A549 (cell line): ENCODE results near the gene NKTR. TPM values are rescaled to one million over a fixed set of nuclear protein-coding genes. Genes with fewer than 3 reads are reported as not detected.

ENCODE experiments used
- ATAC-seq, 2 experiments: fragments of 200-7000 bp in 1 of 2; fragments of >200 bp in 1 of 2; cut with Nextera tagmentation in 1 of 2; cut with Tn5 transposase in 1 of 2; 3 replicates each; pipeline versions ENCODE4 v1.8.0 to v1.9.1; 2018 to 2020; ENCODE audit warnings: mild to moderate bottlenecking in 1 of 2, moderate library complexity in 1 of 2
- CTCF ChIA-PET: fragments of 300-600 bp; sonication (Branson Sonifier 250); formaldehyde crosslinking; extraction: SDS; loops from one replicate; lab custom pipeline; 2021; ENCODE audit warnings: antibody characterized with exemption, inconsistent platforms; lab: Yijun Ruan, JAX
- POLR2A ChIA-PET: fragments of 350-600 bp; formaldehyde crosslinking; extraction: SDS; loops from one replicate; lab custom pipeline; 2021; ENCODE audit warnings: antibody characterized with exemption, inconsistent platforms; lab: Yijun Ruan, JAX
- DNase-seq, 2 experiments: peaks; one replicate each; pipeline versions ENCODE4 v3.0.0 to v3.0.0-alpha.2; 2011 to 2016; ENCODE audit warnings: low read depth in 1 of 2, low spot score in 1 of 2
- FAIRE-seq: peaks from 2 replicates; lab custom pipeline; 2011; peaks lifted over from hg19 to GRCh38; lab: Jason Lieb, UNC
- H3K27ac ChIP-seq, 2 experiments: fragments of >200 bp; sonication (Bioruptor Twin); formaldehyde crosslinking; 3 replicates each; pipeline ENCODE4 v1.5.1; 2016 to 2017
- H3K4me1 ChIP-seq: fragments of >200 bp; sonication (Bioruptor Twin); formaldehyde crosslinking; 3 replicates; pipeline ENCODE4 v1.6.1; 2016
- H3K4me2 ChIP-seq: fragments of >200 bp; sonication (Bioruptor Twin); formaldehyde crosslinking; 3 replicates; pipeline ENCODE4 v1.6.1; 2016
- H3K4me3 ChIP-seq: fragments of >200 bp; sonication (Bioruptor Twin); formaldehyde crosslinking; 3 replicates; pipeline ENCODE4 v1.5.1; 2016
- H3K9me3 ChIP-seq: fragments of >200 bp; sonication (Bioruptor Twin); formaldehyde crosslinking; 3 replicates; pipeline ENCODE4 v1.6.1; 2016
- BHLHE40 ChIP-seq: IDR thresholded peaks from 2 replicates; pipeline ENCODE4 v1.6.1; 2012; ENCODE audit warnings: low read depth, low read length, inconsistent platforms
- CBX2 ChIP-seq: fragments of 200-600 bp; sonication (generic); IDR thresholded peaks from 2 replicates; pipeline ENCODE4 v1.6.1; 2016; ENCODE audit warnings: low read depth, mild to moderate bottlenecking, borderline replicate concordance
- CBX8 ChIP-seq: fragments of 200-600 bp; sonication (generic); IDR thresholded peaks from 2 replicates; pipeline ENCODE4 v1.6.1; 2016
- CEBPB ChIP-seq, 2 experiments: fragments of >200 bp in 1 of 2; sonication (Bioruptor Twin) in 1 of 2; formaldehyde crosslinking in 1 of 2; IDR thresholded peaks; 2 replicates each; pipeline ENCODE4 v1.6.1; 2012 to 2016
- CHD2 ChIP-seq: fragments of 150-350 bp; IDR thresholded peaks from 2 replicates; pipeline ENCODE4 v1.6.1; 2014; ENCODE audit warnings: low read length; ENCODE audit not compliant: partially characterized antibody
- EHMT2 ChIP-seq: fragments of 200-600 bp; sonication (generic); IDR thresholded peaks from 2 replicates; pipeline ENCODE4 v1.6.1; 2016; ENCODE audit warnings: antibody characterized with exemption, low read depth, mild to moderate bottlenecking, moderate library complexity
- HEYL ChIP-seq: fragments of 250-450 bp; sonication (Bioruptor Pico); IDR thresholded peaks from 2 replicates; pipeline ENCODE4 v1.8.0; 2021; ENCODE audit warnings: mild to moderate bottlenecking, moderate library complexity
- HOXA7 ChIP-seq: fragments of 250-450 bp; sonication (Bioruptor Pico); IDR thresholded peaks from 2 replicates; pipeline ENCODE4 v1.5.0; 2020; ENCODE audit warnings: mild to moderate bottlenecking, moderate library complexity
- HOXB5 ChIP-seq: fragments of 250-450 bp; sonication (Bioruptor Pico); IDR thresholded peaks from 2 replicates; pipeline ENCODE4 v1.5.0; 2020; ENCODE audit warnings: mild to moderate bottlenecking, moderate library complexity
- JUN ChIP-seq, 2 experiments: fragments of >200 bp; sonication (Bioruptor Twin); formaldehyde crosslinking; IDR thresholded peaks; 2 replicates in 1 of 2; 3 replicates in 1 of 2; pipeline ENCODE4 v1.6.1; 2016 to 2017
- JUNB ChIP-seq: fragments of >200 bp; sonication (Bioruptor Twin); formaldehyde crosslinking; IDR thresholded peaks from 2 replicates; pipeline ENCODE4 v1.6.1; 2016
- KDM5A ChIP-seq: fragments of 200-600 bp; sonication (generic); IDR thresholded peaks from 2 replicates; pipeline ENCODE4 v1.6.1; 2016; ENCODE audit warnings: antibody characterized with exemption, mild to moderate bottlenecking
- NFE2L2 ChIP-seq: fragments of 150-350 bp; conservative IDR thresholded peaks from 2 replicates; pipeline ENCODE4 v1.6.1; 2014; ENCODE audit warnings: low read length
- NPAS2 ChIP-seq: fragments of 250-450 bp; sonication (Bioruptor Pico); IDR thresholded peaks from 2 replicates; pipeline ENCODE4 v1.8.0; 2022; ENCODE audit warnings: mild to moderate bottlenecking, moderate library complexity, borderline replicate concordance
- RAD21 ChIP-seq, 2 experiments: fragments of >200 bp in 1 of 2; sonication (Bioruptor Twin) in 1 of 2; formaldehyde crosslinking in 1 of 2; IDR thresholded peaks in 1 of 2; conservative IDR thresholded peaks in 1 of 2; 2 replicates in 1 of 2; 3 replicates in 1 of 2; pipeline ENCODE4 v1.6.1; 2012 to 2018; ENCODE audit warnings: inconsistent platforms in 1 of 2
- RFX5 ChIP-seq: fragments of 450-650 bp; IDR thresholded peaks from 2 replicates; pipeline ENCODE4 v1.7.1; 2014; ENCODE audit warnings: antibody characterized with exemption, mild to moderate bottlenecking, moderate library complexity
- RNF2 ChIP-seq: fragments of 200-600 bp; sonication (generic); IDR thresholded peaks from 2 replicates; pipeline ENCODE4 v1.6.1; 2016; ENCODE audit warnings: low read depth, mild to moderate bottlenecking, antibody characterized with exemption, moderate library complexity, borderline replicate concordance
- SMC3 ChIP-seq: fragments of >200 bp; sonication (Bioruptor Twin); formaldehyde crosslinking; IDR thresholded peaks from 3 replicates; pipeline ENCODE4 v1.6.1; 2018; ENCODE audit warnings: inconsistent platforms
- TFCP2L1 ChIP-seq: fragments of 250-450 bp; sonication (Bioruptor Pico); IDR thresholded peaks from 2 replicates; pipeline ENCODE4 v1.5.0; 2021; ENCODE audit warnings: mild to moderate bottlenecking
- ZC3H11A ChIP-seq: fragments of 450-650 bp; IDR thresholded peaks from 2 replicates; pipeline ENCODE4 v1.6.1; 2014; ENCODE audit warnings: antibody characterized with exemption, mild to moderate bottlenecking
- ZSCAN20 ChIP-seq: fragments of 250-450 bp; sonication (Bioruptor Pico); IDR thresholded peaks from 2 replicates; pipeline ENCODE4 v1.8.0; 2022; ENCODE audit warnings: mild to moderate bottlenecking, moderate library complexity
- WGBS: methylation state at CpG from one replicate; pipeline ENCODE4 v1.1.6; 2017; ENCODE audit errors: missing lambda C conversion rate; 5-methylcytosine and 5-hydroxymethylcytosine counted together
- polyA plus RNA-seq, 4 experiments: library from polyadenylated mRNA; depleted of rRNA in 3 of 4; stranded (reverse); fragments of >200 nt; fragmentation: RNase III in 1 of 4; extraction: RNeasy Plus Mini Kit Qiagen cat#74134 plus additional on column Dnase treatment in 1 of 4; gene quantifications; 2 replicates in 3 of 4; 3 replicates in 1 of 4; pipeline ENCODE4 v1.2.3, GENCODE V29; 2011 to 2017
- TF ChIP-seq, protein P1 (sequence below): fragments of >200 bp; sonication (Bioruptor Twin); formaldehyde crosslinking; IDR thresholded peaks from 3 replicates; pipeline ENCODE4 v1.5.1; 2016

The NKTR gene
- polyA plus RNA-seq, 2 of the 4 experiments (the other 2 are of a cell fraction), result 16.2 to 49.3 TPM

DNA sequence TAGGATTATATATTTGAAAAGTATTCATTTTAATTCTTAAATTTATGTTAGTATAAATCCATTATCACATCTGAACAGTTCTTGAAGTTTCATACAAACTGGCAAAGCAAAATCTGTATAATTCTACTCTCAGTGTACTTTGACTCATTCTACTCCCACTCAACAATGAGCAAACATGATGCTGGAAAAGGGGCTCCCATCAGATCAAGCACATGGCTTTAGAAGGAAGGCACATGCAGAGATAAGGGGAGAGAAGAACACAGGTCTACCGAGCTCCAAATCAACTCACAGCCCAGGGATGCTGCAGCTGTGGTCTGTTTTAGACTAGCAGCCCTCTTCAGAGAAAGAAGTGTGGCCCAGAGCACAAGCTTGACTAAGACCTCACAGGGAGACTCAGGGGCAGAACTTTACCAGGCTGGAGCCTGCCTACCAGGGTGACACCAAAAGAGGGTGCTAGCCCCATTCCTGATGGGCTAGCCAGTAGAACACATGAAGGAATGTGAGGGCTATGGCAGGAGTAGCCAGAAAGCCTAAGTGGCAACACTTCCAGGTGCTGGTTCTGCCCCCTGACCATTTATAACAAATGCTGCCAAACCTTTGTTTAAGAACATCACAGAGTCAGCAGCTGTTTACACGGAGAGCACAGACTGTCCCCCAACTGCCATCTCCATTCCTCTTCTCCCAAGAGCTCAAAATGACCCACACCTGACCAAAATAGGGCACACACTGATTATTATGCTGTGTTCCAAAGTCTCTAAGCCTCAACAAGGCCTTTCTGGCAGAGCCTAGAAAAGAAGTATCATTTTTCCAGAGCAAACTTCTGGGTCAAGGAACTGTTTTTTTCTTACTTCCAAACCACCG is 38.2 kb upstream of the NKTR start:
- POLR2A ChIA-PET, result no interaction called here
- no peak overlapping the region for H3K4me3 ChIP-seq
- WGBS, result 74% methylated on average over 3 of the region's 3 CpGs
- H3K4me1 ChIP-seq, result no peaks in the 10 kb centered on the region
- no peak overlapping the region for H3K4me2 ChIP-seq
- no peak overlapping the region for H3K27ac ChIP-seq
- ATAC-seq (no peak), FAIRE-seq (no peak), DNase-seq (no peak)
- H3K9me3 ChIP-seq, result no peaks in the 10 kb centered on the region
- TF ChIP-seq ZSCAN20 (no peak), RNF2 (no peak), EHMT2 (no peak), TFCP2L1 (no peak), CBX2 (no peak), CHD2 (no peak), HOXA7 (CRISPR knock-in tag) (no peak), HOXB5 (CRISPR knock-in tag) (no peak), JUN (IDR thresholded peaks at IDR 0.05) (no peak), NPAS2 (no peak), HEYL (CRISPR knock-in tag) (no peak), CBX8 (no peak), ZC3H11A (no peak), JUNB (no peak), RAD21 (conservative IDR thresholded peaks at IDR 0.05 in 1 of 2, IDR thresholded peaks at IDR 0.05 in 1 of 2) (no peak), KDM5A (no peak), BHLHE40 (no peak)
- CTCF ChIA-PET, result interaction anchor here (2.3 kb wide), 1 partner anchor 13 kb away, joined by 5 read pairs; no protein-coding TSS in a partner anchor

DNA sequence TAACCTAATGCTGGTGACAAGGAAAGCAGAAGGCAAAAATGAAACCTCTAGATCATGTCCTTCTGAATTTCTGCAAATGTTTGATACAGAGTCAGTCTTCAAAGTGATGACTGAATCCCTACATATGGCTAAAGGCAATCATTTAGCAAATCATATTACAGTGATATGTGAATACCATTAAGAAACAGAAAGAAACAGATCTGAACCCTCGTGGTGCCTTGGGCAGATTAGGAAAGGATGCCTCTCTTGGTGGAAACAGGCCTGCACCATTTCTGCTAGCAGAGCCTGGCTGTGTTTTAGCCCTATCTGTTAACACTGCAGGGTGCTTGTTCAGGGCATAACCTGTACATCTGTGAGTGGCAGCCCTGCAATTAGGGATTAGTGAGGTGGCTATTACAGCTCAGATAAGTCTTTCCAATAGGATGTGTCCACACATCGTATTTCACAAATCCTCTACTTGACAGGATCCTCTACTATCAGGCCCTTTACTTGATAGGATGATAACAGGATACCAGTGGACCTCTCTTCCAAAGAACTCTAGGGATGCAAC is 30.8 kb upstream of the NKTR start:
- no peak overlapping the region for H3K4me2 ChIP-seq
- CTCF ChIA-PET, result no interaction called here

DNA sequence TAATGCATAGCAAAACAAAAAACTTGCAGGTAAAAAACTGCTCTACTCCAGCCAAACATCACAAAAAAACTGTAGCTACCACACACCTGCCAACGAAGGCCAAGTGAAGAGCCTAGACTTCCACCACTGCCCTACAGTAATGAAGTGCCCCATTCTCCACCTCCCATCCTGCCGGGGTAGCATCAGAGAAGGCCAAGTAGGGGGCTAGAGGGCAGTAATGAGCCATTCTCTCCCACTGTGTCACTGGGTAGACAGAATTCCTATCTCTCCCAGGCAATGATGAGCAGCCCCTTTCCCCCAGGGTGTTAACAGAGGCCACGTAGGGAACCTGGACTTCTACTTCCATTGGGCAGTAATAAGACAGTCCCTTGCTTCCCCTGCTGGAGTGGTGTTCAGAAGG is 28.2 kb upstream of the NKTR start:
- TF ChIP-seq SMC3 (peak; percentile 23; the same call in 1 of the 3 replicates), NFE2L2 (no peak), HOXB5 (CRISPR knock-in tag) (no peak), CEBPB (IDR thresholded peaks at IDR 0.05) (no peak), RFX5 (no peak), RAD21 (conservative IDR thresholded peaks at IDR 0.05 in 1 of 2, IDR thresholded peaks at IDR 0.05 in 1 of 2) (peak in 1 of 2 experiments; percentile 37; a peak in 2 of 5 replicates)
- TF ChIP-seq, protein P1, sequence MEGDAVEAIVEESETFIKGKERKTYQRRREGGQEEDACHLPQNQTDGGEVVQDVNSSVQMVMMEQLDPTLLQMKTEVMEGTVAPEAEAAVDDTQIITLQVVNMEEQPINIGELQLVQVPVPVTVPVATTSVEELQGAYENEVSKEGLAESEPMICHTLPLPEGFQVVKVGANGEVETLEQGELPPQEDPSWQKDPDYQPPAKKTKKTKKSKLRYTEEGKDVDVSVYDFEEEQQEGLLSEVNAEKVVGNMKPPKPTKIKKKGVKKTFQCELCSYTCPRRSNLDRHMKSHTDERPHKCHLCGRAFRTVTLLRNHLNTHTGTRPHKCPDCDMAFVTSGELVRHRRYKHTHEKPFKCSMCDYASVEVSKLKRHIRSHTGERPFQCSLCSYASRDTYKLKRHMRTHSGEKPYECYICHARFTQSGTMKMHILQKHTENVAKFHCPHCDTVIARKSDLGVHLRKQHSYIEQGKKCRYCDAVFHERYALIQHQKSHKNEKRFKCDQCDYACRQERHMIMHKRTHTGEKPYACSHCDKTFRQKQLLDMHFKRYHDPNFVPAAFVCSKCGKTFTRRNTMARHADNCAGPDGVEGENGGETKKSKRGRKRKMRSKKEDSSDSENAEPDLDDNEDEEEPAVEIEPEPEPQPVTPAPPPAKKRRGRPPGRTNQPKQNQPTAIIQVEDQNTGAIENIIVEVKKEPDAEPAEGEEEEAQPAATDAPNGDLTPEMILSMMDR, result peak; percentile 41
- Histone ChIP-seq H3K4me3 (no peak overlapping the region), H3K27ac (no peak overlapping the region), H3K9me3 (peaks cover 10% of the 10 kb centered on the region; the same call in 2 of the 3 replicates), H3K4me2 (no peak overlapping the region), H3K4me1 (no peaks in the 10 kb centered on the region)
- CTCF ChIA-PET, result interaction anchor here (0.6 to 1.4 kb wide), 9 partner anchors 8 to 182 kb away, joined by 3 to 5 read pairs (median 3); partner anchors contain the start of gene SS18L2
- 44% methylated on average over 3 of the region's 3 CpGs for WGBS
- DNase-seq (peak; percentile 45 to 51), FAIRE-seq (no peak), ATAC-seq (peak; percentile 96 to 99)
- POLR2A ChIA-PET, result no interaction called here

More for the DNA sequence above, 30.8 kb upstream of the NKTR start:
- WGBS, result 67% methylated on average over 2 of the region's 2 CpGs
- DNase-seq, result no peak
- no peak for FAIRE-seq
- TF ChIP-seq NFE2L2, result no peak
- TF ChIP-seq, all 56 proteins: peak for 0
- no peak for ATAC-seq
- Histone ChIP-seq H3K4me3 (no peak overlapping the region), H3K4me1 (no peaks in the 10 kb centered on the region), H3K27ac (no peak overlapping the region), H3K9me3 (no peaks in the 10 kb centered on the region)
- POLR2A ChIA-PET, result no interaction called here
